Neuronal stem cell (in vitro differentiated cells): ENCODE data around the gene TSNAX.

ENCODE experiments used
- DNase-seq: peaks from one replicate; pipeline ENCODE4 v3.0.0-alpha.2; 2013; ENCODE audit warnings: low spot score
- H2AFZ ChIP-seq: one replicate; pipeline ENCODE4 v1.6.1; 2013; ENCODE audit warnings: mild to moderate bottlenecking, low read length, inconsistent platforms
- H2AK5ac ChIP-seq: 2 replicates; pipeline ENCODE4 v1.6.1; 2013; ENCODE audit warnings: low read depth, mild to moderate bottlenecking, inconsistent platforms, low read length, moderate library complexity, mixed read lengths
- H2BK120ac ChIP-seq: 2 replicates; pipeline ENCODE4 v1.6.1; 2013; ENCODE audit warnings: low read depth, mild to moderate bottlenecking, inconsistent platforms, low read length, moderate library complexity, mixed read lengths
- H2BK12ac ChIP-seq: one replicate; pipeline ENCODE4 v1.6.1; 2013; ENCODE audit warnings: low read length, inconsistent platforms
- H2BK15ac ChIP-seq: 2 replicates; pipeline ENCODE4 v1.6.1; 2013; ENCODE audit warnings: mild to moderate bottlenecking, low read length, inconsistent platforms, mixed read lengths
- H2BK5ac ChIP-seq: one replicate; pipeline ENCODE4 v1.6.1; 2013; ENCODE audit warnings: inconsistent platforms, mild to moderate bottlenecking, low read length, moderate library complexity
- H3K14ac ChIP-seq: one replicate; pipeline ENCODE4 v1.6.1; 2013; ENCODE audit warnings: low read length, inconsistent platforms
- H3K18ac ChIP-seq: 2 replicates; pipeline ENCODE4 v1.6.1; 2013; ENCODE audit warnings: low read length, inconsistent platforms
- H3K23ac ChIP-seq: 2 replicates; pipeline ENCODE4 v1.6.1; 2013; ENCODE audit warnings: low read depth, mild to moderate bottlenecking, mixed read lengths, low read length, inconsistent platforms; ENCODE audit not compliant: poor library complexity
- H3K27ac ChIP-seq: replicated peaks from 3 replicates; pipeline ENCODE4 v1.5.1; 2013; ENCODE audit warnings: low read length, inconsistent platforms
- H3K27me3 ChIP-seq, 3 experiments: 2 replicates each; pipeline ENCODE4 v1.6.1; 2013; ENCODE audit warnings: low read length in 3 of 3, mild to moderate bottlenecking in 2 of 3, inconsistent platforms in 1 of 3, low read depth in 1 of 3, mixed read lengths in 1 of 3, moderate library complexity in 1 of 3; ENCODE audit not compliant: control insufficient read depth in 3 of 3, insufficient read depth in 3 of 3
- H3K36me3 ChIP-seq, 2 donors: replicated peaks in 1 of 2; 2 replicates each; pipeline ENCODE4 v1.6.1; 2013; ENCODE audit warnings: low read length in 2 of 2; ENCODE audit not compliant: control insufficient read depth in 2 of 2, insufficient read depth in 2 of 2
- H3K4ac ChIP-seq: 2 replicates; pipeline ENCODE4 v1.6.1; 2013; ENCODE audit warnings: inconsistent platforms, mild to moderate bottlenecking, low read length, moderate library complexity
- H3K4me1 ChIP-seq, 2 donors: 1 replicate in 1 of 2; 2 replicates in 1 of 2; pipeline ENCODE4 v1.6.1; 2013; ENCODE audit warnings: low read length in 2 of 2, low read depth in 1 of 2; ENCODE audit not compliant: control insufficient read depth in 2 of 2, insufficient read depth in 1 of 2
- H3K4me2 ChIP-seq: one replicate; pipeline ENCODE4 v1.6.1; 2013; ENCODE audit warnings: mild to moderate bottlenecking, low read length, inconsistent platforms; ENCODE audit not compliant: insufficient read depth, poor library complexity, severe bottlenecking
- H3K4me3 ChIP-seq, 2 donors: 2 replicates each; pipeline ENCODE4 v1.5.1; 2013; ENCODE audit warnings: low read length in 2 of 2, mild to moderate bottlenecking in 2 of 2, inconsistent platforms in 1 of 2, moderate library complexity in 1 of 2
- H3K79me1 ChIP-seq: one replicate; pipeline ENCODE4 v1.6.1; 2013; ENCODE audit warnings: low read depth, mild to moderate bottlenecking, inconsistent platforms, low read length, moderate library complexity
- H3K9ac ChIP-seq: one replicate; pipeline ENCODE4 v1.6.1; 2013; ENCODE audit warnings: mild to moderate bottlenecking, low read depth, low read length, inconsistent platforms; ENCODE audit not compliant: poor library complexity
- H3K9me3 ChIP-seq, 2 donors: replicated peaks in 1 of 2; 2 replicates each; pipeline versions ENCODE3 to v1.6.1; 2013; ENCODE audit warnings: low read length in 2 of 2, mild to moderate bottlenecking in 2 of 2, inconsistent platforms in 1 of 2, low read depth in 1 of 2, mixed read lengths in 1 of 2, moderate library complexity in 1 of 2; ENCODE audit not compliant: control insufficient read depth in 2 of 2, insufficient read depth in 1 of 2
- H4K8ac ChIP-seq: one replicate; pipeline ENCODE4 v1.6.1; 2013; ENCODE audit warnings: low read depth, mild to moderate bottlenecking, inconsistent platforms, low read length, moderate library complexity
- H4K91ac ChIP-seq: one replicate; pipeline ENCODE4 v1.6.1; 2013; ENCODE audit warnings: low read length, low read depth, mild to moderate bottlenecking, inconsistent platforms; ENCODE audit not compliant: poor library complexity
- WGBS, 2 donors: extraction: QIAGEN DNeasy Blood & Tissue Kit; methylation state at CpG; one replicate each; pipeline ENCODE4 v1.1.7; 2013; ENCODE audit warnings: missing lambda C conversion rate in 2 of 2, mixed read lengths in 1 of 2; ENCODE audit not compliant: insufficient read length in 2 of 2, insufficient replicate concordance in 1 of 2; ENCODE audit errors: extremely low coverage in 2 of 2; 5-methylcytosine and 5-hydroxymethylcytosine counted together

Gene TSNAX

DNA sequence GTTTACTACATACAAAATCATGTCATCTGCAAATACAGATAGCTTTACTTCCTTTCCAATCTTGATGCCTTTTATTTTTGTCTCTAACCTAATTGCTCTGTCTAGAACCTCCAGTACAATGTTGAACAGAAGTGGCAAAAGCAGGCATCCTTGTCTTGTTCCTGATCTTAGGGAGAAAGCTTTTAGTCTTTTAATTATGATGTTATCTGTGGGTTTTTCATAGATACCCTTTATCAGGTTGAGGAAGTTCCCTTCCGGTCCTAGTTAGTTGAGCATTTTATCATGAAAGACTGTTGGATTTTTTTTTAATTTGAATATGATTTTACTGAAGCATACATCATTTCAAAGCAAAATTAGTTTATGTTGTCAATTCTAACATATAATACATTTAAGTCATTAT, 52.4 kb downstream of the TSNAX start:
- WGBS, 2 donors: no CpG with 5 or more reads among the region's 1 CpG
- H3K4me1 ChIP-seq: no peaks in the 10 kb centered on the region

DNA sequence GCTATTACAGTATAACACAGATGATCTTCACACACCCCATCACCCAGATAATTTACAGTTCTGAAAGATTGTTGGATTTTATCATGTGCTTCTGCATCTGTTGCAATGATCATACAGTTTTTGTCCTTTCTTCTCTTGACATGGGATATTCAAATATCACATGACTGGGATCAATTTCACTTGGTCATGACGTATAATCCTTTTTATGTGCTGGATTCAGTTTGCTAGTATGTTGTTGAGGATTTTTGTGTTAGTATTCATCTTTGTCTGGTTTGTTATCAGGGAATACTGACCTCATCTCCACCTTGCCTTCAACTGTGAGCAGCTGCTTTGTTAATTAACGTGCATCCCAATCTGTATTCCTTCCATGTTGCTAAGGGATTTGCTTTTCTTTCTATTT, 53.4 kb downstream of the TSNAX start:
- H3K9ac ChIP-seq: no peak overlapping the region
- H2BK5ac ChIP-seq: no peak overlapping the region
- H4K91ac ChIP-seq: no peak overlapping the region
- H3K4ac ChIP-seq: no peak overlapping the region
- no peak for DNase-seq
- H3K18ac ChIP-seq: no peak overlapping the region
- no CpG with 5 or more reads among the region's 2 CpGs for WGBS, 2 donors
- no peaks in the 10 kb centered on the region for H3K4me1 ChIP-seq
- no peak overlapping the region for H2BK120ac ChIP-seq
- H3K27ac ChIP-seq: no peak overlapping the region
- H3K23ac ChIP-seq: no peak overlapping the region
- no peaks in the 10 kb centered on the region for H3K79me1 ChIP-seq
- no peaks in the 10 kb centered on the region for H3K9me3 ChIP-seq
- no peak overlapping the region for H3K14ac ChIP-seq
- no peaks in the 10 kb centered on the region for H3K27me3 ChIP-seq
- H2BK15ac ChIP-seq: no peak overlapping the region
- no peak overlapping the region for H3K4me2 ChIP-seq
- H4K8ac ChIP-seq: no peak overlapping the region
- no peak overlapping the region for H2AK5ac ChIP-seq
- no peak overlapping the region for H3K4me3 ChIP-seq
- H2AFZ ChIP-seq: no peak overlapping the region
- H3K36me3 ChIP-seq: no peaks in the 10 kb centered on the region
- no peak overlapping the region for H2BK12ac ChIP-seq

More for the DNA sequence above, 52.4 kb downstream of the TSNAX start:
- H3K27ac ChIP-seq: no peak overlapping the region
- no peak overlapping the region for H2BK12ac ChIP-seq
- no peak overlapping the region for H3K9ac ChIP-seq
- H3K36me3 ChIP-seq: no peaks in the 10 kb centered on the region
- H4K91ac ChIP-seq: no peak overlapping the region
- H3K4me2 ChIP-seq: no peak overlapping the region
- no peak overlapping the region for H2BK15ac ChIP-seq
- no peak overlapping the region for H3K23ac ChIP-seq
- no peak overlapping the region for H2AK5ac ChIP-seq
- H3K79me1 ChIP-seq: no peaks in the 10 kb centered on the region
- no peak overlapping the region for H3K14ac ChIP-seq
- no peak overlapping the region for H2BK5ac ChIP-seq
- no peak overlapping the region for H3K18ac ChIP-seq
- no peak overlapping the region for H2BK120ac ChIP-seq
- no peaks in the 10 kb centered on the region for H3K9me3 ChIP-seq
- H4K8ac ChIP-seq: no peak overlapping the region
- no peak overlapping the region for H2AFZ ChIP-seq
- H3K27me3 ChIP-seq: no peaks in the 10 kb centered on the region
- H3K4ac ChIP-seq: no peak overlapping the region
- H3K4me3 ChIP-seq: no peak overlapping the region
- DNase-seq: no peak

DNA sequence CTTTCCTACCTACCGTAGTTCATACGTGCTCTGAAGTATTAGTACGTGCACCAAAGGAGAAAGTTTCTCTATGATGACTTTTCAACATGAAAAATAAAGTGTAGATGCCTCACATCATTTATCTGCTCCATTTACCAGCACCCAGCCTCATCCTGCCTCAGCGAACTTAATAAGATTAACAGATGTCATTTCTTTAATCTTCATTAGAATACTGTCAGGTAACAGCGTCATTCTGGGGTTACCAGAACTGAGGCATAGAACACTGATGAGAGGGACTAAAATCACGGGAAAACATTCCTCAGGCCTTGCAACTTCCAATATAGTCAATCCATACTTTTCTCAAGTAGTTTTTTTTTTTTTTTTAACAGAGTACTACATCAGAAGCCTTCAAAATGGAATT, 54.9 kb downstream of the TSNAX start:
- H4K91ac ChIP-seq: no peak overlapping the region
- H2AK5ac ChIP-seq: no peak overlapping the region
- WGBS, 2 donors: no CpG with 5 or more reads among the region's 6 CpGs

DNA sequence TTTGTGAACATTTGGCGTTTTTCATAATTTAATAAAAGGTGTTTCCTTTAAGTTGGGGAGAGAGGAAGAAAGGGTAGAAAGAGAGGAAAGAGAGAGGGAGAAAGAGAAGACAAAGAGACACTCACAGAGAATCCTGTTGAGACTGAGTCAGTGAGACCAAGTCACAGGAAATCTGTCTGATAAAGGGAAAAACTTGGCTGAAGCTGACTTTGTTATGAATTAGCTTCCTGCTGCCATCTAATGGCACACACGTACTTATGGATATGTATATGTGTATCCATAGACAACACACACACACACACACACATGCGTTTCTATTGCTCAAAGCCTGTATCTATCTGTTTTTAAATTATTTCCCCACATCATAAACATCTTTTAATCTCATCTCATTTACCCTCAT, 55.6 kb downstream of the TSNAX start:
- Histone ChIP-seq H3K27me3 (no peaks in the 10 kb centered on the region), H2BK12ac (no peak overlapping the region), H3K4me3 (no peak overlapping the region), H3K4me1 (no peaks in the 10 kb centered on the region), H2BK15ac (no peak overlapping the region), H2AFZ (peak overlapping the region; percentile 34), H3K23ac (no peak overlapping the region), H2BK120ac (no peak overlapping the region), H3K9me3 (no peaks in the 10 kb centered on the region), H3K9ac (no peak overlapping the region), H2BK5ac (no peak overlapping the region), H4K91ac (no peak overlapping the region), H3K36me3 (no peaks in the 10 kb centered on the region), H3K14ac (no peak overlapping the region), H3K4me2 (no peak overlapping the region), H3K79me1 (no peaks in the 10 kb centered on the region), H2AK5ac (no peak overlapping the region), H3K4ac (no peak overlapping the region), H4K8ac (no peak overlapping the region), H3K18ac (no peak overlapping the region), H3K27ac (no peak overlapping the region)
- 100% methylated on average over 1 of the region's 3 CpGs; no CpG with 5 or more reads in 1 of the 2 donors for WGBS, 2 donors
- DNase-seq: no peak

More for the DNA sequence above, 54.9 kb downstream of the TSNAX start:
- H3K18ac ChIP-seq: no peak overlapping the region
- no peak overlapping the region for H2AFZ ChIP-seq
- no peak overlapping the region for H3K27ac ChIP-seq
- H3K9ac ChIP-seq: no peak overlapping the region
- H3K9me3 ChIP-seq: no peaks in the 10 kb centered on the region
- no peak overlapping the region for H3K23ac ChIP-seq
- H2BK15ac ChIP-seq: no peak overlapping the region
- H2BK5ac ChIP-seq: no peak overlapping the region
- H4K8ac ChIP-seq: no peak overlapping the region
- H2BK120ac ChIP-seq: no peak overlapping the region
- H3K27me3 ChIP-seq: no peaks in the 10 kb centered on the region
- no peaks in the 10 kb centered on the region for H3K4me1 ChIP-seq
- no peak overlapping the region for H3K14ac ChIP-seq
- H3K4me2 ChIP-seq: no peak overlapping the region
- no peak for DNase-seq
- H3K4me3 ChIP-seq: no peak overlapping the region
- no peaks in the 10 kb centered on the region for H3K79me1 ChIP-seq
- no peak overlapping the region for H3K4ac ChIP-seq
- H2BK12ac ChIP-seq: no peak overlapping the region
- no peaks in the 10 kb centered on the region for H3K36me3 ChIP-seq
